Astrocyte of the spinal cord (primary cell): ENCODE measurements around the gene NAPG.
"Not testable (repeated sequence)": the region's sequence is repeated elsewhere in the genome, so short reads cannot be mapped to it uniquely, and the experiment has no call there.

ENCODE experiments used
- DNase-seq: peaks from one replicate; pipeline ENCODE4 v3.0.0; 2011; ENCODE audit warnings: low read depth, low spot score
- H3K4me3 ChIP-seq: 2 replicates; pipeline ENCODE4 v1.5.1; 2011; ENCODE audit warnings: low read depth, mild to moderate bottlenecking, low read length, moderate library complexity
- in situ Hi-C: cut with HindIII; loops from 2 replicates; pipeline ENCODE4 v1.10.0; 2017; ENCODE audit warnings: low sequenced_read_pairs
- TF ChIP-seq, protein P1 (sequence below): IDR thresholded peaks from 2 replicates; pipeline ENCODE4 v1.5.1; 2012; ENCODE audit warnings: low read depth, mild to moderate bottlenecking, low read length, inconsistent platforms

Gene NAPG

DNA sequence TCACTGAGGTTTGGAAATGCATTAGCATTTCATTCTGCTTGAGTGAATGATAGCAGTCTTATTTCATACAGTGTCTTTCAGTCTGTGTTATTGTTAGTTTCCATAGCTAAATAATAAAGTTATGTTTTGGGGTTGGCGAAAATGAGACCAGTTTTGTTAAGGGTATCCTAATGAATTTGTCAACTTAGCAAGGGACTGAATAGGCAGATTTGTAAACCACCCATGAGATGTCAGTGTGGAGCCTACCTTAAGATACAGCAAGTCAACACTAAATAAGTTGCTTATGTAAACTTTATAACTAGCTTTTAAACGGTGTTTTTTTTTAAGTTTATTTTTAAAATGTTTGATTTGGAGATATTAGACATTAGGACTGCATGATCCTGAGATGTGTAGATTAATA lies 11.9 kb downstream of the NAPG start:
- TF ChIP-seq, protein P1, sequence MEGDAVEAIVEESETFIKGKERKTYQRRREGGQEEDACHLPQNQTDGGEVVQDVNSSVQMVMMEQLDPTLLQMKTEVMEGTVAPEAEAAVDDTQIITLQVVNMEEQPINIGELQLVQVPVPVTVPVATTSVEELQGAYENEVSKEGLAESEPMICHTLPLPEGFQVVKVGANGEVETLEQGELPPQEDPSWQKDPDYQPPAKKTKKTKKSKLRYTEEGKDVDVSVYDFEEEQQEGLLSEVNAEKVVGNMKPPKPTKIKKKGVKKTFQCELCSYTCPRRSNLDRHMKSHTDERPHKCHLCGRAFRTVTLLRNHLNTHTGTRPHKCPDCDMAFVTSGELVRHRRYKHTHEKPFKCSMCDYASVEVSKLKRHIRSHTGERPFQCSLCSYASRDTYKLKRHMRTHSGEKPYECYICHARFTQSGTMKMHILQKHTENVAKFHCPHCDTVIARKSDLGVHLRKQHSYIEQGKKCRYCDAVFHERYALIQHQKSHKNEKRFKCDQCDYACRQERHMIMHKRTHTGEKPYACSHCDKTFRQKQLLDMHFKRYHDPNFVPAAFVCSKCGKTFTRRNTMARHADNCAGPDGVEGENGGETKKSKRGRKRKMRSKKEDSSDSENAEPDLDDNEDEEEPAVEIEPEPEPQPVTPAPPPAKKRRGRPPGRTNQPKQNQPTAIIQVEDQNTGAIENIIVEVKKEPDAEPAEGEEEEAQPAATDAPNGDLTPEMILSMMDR = no peak
- DNase-seq = no peak
- in situ Hi-C loops = no loop called here
- H3K4me3 ChIP-seq = no peak overlapping the region

DNA sequence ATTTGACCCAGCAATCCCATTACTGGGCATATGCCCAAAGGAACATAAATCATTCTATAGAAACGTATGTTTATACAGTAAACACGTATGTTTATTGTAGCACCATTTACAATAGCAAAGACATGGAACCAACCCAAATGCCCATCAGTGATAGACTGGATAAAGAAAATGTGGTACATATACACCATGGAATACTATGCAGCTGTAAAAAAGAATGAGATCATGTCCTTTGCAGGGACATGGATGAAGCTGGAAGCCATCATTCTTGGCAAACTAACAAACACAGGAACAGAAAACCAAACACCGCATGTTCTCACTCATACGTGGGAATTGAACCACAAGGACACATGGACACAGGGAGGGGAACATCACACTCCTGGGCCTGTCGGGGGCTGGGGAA lies 13.3 kb downstream of the NAPG start:
- in situ Hi-C loops, DNase-seq, H3K4me3 ChIP-seq: not testable (repeated sequence)

DNA sequence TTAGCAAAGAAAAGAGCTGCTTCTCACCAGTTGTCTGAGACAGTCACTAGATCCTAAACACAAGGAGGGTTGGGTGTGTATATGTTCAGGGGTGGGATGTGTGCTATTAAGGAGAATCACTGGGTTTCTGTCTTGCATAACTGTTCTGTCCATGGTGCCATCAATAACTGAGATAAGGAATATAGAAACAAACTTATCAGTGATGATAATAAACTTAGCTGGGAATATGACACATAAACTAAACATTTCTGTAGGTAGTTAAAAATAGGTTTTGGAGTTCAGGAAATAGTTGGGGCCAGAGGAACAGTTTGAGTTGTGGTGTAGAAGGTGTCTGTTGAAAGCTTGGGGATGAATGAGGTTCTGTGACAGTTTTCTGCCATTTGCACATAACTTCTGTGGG lies 17.4 kb downstream of the NAPG start:
- no peak overlapping the region for H3K4me3 ChIP-seq
- in situ Hi-C loops = no loop called here
- TF ChIP-seq, protein P1 = no peak
- no peak for DNase-seq

DNA sequence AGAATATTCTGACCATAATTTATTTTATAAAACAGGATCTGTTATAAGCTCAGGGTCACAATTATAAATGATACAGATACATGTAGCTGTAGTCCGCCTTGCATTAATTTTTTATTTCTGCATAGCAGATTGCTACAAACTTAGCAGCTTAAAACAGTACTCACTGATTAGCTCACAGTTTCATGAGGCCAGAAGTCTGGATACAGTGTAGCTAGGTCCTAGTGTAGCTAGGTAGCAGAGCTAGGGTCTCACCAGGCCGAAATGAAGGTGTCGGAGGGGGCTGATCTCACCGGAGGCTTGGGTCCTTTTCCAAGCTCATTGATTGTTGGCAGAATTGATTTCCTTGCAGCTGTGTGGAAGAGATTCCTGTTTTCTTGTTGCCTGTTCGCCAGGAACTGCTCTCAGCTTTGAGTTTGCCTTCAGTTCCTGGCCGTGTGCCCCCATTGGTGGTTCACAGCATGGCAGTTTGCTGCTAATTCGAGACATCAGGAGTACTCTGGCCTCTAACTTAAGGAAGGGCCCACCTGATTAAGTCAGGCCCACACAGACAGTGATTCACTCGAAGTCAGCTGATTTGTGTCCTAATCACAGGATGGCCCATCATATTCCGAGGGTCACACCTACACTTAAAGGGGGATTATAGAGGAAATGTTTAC lies 18.4 kb downstream of the NAPG start:
- in situ Hi-C loops = no loop called here

DNA sequence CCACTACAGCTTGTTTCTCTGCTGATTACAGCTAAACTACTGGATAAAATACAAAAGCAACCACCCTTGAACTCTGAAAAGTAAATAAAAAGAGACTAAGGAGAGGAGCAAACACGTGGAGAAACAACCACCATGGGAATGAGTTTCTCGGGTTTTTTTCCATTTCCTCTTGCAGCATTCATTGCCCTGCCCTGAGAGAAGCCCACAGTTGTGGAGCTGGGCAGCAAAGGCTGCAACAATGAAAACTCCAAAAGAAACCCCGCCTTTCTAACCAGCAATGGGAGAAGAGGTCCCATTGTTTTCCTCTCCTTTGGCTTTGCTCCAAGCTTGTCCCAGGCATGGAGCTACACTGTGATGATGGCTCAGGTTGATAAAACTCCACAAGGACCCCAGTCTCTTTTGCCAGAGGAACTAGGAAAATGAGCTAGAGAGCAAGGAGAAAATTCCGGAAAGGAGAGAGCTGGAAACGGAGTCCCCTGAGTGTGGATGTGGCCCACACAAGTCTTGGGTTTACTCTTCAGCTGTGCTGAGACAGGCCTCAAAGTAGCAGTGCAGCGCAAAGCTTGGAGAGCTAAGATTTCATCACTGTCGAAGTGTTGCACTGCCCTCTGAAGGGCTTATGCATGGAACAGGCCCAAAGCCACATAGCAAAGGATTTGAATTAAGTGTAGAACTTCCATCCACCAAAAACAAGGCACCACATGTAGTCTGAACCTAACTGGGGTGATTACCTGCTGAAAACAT lies 20.9 kb downstream of the NAPG start:
- TF ChIP-seq, protein P1 = no peak
- no peak for DNase-seq
- in situ Hi-C loops = no loop called here
- H3K4me3 ChIP-seq = no peak overlapping the region

More for the DNA sequence above, 18.4 kb downstream of the NAPG start:
- DNase-seq = no peak
- TF ChIP-seq, protein P1 = no peak
- no peak overlapping the region for H3K4me3 ChIP-seq

DNA sequence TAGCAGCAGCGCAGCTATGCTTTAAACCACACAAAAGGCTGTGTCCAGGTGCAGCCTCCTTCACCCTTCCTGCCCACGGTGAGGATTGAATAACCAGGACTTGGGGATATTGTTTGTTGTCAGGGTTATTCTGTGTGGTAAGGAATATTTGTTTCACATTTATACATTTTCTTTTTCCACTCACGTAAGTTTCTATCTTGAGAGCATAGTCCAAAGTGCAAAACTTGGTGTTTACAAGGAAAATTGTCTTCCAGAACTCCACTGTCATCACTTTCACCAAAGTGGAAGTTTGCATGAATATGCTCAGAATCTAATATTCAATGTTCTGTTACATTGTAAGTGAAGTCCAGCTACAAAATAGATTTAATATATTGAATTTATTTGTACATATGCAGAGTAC lies 26.4 kb downstream of the NAPG start:
- no peak overlapping the region for H3K4me3 ChIP-seq
- DNase-seq = no peak
- in situ Hi-C loops = no loop called here
- TF ChIP-seq, protein P1 = no peak

DNA sequence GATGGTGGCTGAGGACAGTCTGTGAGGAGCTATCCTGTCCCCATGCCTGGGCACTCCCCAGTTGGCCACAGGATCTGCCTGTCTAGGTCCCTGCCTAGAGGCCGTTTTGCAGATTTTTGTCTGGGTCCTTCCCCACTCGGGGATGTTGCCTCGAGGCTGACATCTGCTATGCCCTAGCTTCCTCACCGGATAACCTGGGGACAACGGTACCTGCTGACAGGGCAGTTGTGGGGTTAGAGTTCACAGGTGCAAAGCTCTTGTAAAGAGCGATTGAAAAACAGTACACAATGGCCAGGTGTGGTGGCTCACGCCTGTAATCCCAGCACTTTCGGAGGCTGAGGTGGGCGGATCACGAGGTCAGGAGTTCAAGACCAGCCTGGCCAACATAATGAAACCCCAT lies 30.4 kb downstream of the NAPG start:
- H3K4me3 ChIP-seq, DNase-seq, in situ Hi-C loops: not testable (repeated sequence)
